Stomach (tissue), 4 donors: ENCODE data around the gene MAST4.

Experiments
- CTCF ChIP-seq, 7 experiments: fragments of 450-650 bp in 4 of 7; fragments of 200-600 bp in 3 of 7; sonication (generic) in 3 of 7; IDR thresholded peaks; one replicate each; pipeline ENCODE4 v1.5.1; 2016 to 2019; ENCODE audit warnings: antibody characterized with exemption in 7 of 7, control low read depth in 2 of 7, mild to moderate bottlenecking in 1 of 7
- EP300 ChIP-seq: sonication (generic); formaldehyde crosslinking; IDR thresholded peaks from one replicate; pipeline ENCODE4 v1.6.1; 2017; ENCODE audit warnings: antibody characterized with exemption
- POLR2A ChIP-seq, 4 donors: fragments of 450-650 bp; IDR thresholded peaks; one replicate each; pipeline ENCODE4 v1.6.1; 2016; ENCODE audit warnings: antibody characterized with exemption in 4 of 4, control low read depth in 2 of 4, mild to moderate bottlenecking in 1 of 4, moderate library complexity in 1 of 4
- POLR2AphosphoS5 ChIP-seq, 3 donors: sonication (generic); formaldehyde crosslinking; IDR thresholded peaks; one replicate each; pipeline ENCODE4 v1.6.1; 2016; ENCODE audit warnings: antibody characterized with exemption in 3 of 3

- TF ChIP-seq CTCF (IDR thresholded peaks at IDR 0.05), result no peak
- no peak for TF ChIP-seq POLR2A (IDR thresholded peaks at IDR 0.05)
- no peak for TF ChIP-seq POLR2AphosphoS5 (IDR thresholded peaks at IDR 0.05)
- TF ChIP-seq EP300, result no peak
Measured at GRCh38 chr5:67063055-67063454, 466.9 kb downstream of the MAST4 start.
